Measurements from ENCODE around the gene SH2D7. TPM values are rescaled to one million over a fixed set of nuclear protein-coding genes. Genes with fewer than 3 reads are reported as not detected.

Gene SH2D7
- total and polyA plus RNA-seq, 2 donors (not counting 3 experiments of a cell fraction or from before 2014, with no cell fraction given) = not detected

- BruUV-seq (replicated peaks) = no TSS peak
- no peaks in the 10 kb centered on the region for H3K9me1 ChIP-seq (replicated peaks; ENCODE audit: control insufficient read depth, extremely low read depth, insufficient read depth, low read length)
- H3K79me2 ChIP-seq (ENCODE audit: control insufficient read depth, insufficient read depth, low read length) = no peaks in the 10 kb centered on the region
- dilution Hi-C loops (cut with MboI; ENCODE audit: extremely low pct_ligation_motif_present, low sequenced_read_pairs) (no loop called here), intact Hi-C loops (cut with micrococcal nuclease) (loop anchor here (1.0 to 2.0 kb wide), 6 partner anchors 32 to 198 kb away; partner anchors contain the start of gene TBC1D2B)
- H3K9ac ChIP-seq (replicated peaks; ENCODE audit: extremely low read depth, insufficient read depth, low read length) = no peak overlapping the region
- H3K36me3 ChIP-seq (ENCODE audit: control insufficient read depth in 2 of 2, extremely low read depth in 1 of 2, insufficient read depth in 2 of 2, low read length in 2 of 2) = no peaks in the 10 kb centered on the region
- FAIRE-seq (peak; percentile 89), DNase-seq (ENCODE audit: low read depth, low spot score) (peak; percentile 82)
- CTCF ChIA-PET = interaction anchor here (0.6 to 11.2 kb wide), 62 partner anchors 9 to 432 kb away, joined by 3 to 273 read pairs (median 6); partner anchors contain the start of genes ACSBG1, CIB2, IDH3A and PSMA4
- H3K9me3 ChIP-seq (replicated peaks; ENCODE audit: control insufficient read depth, insufficient read depth, low read length) = no peaks in the 10 kb centered on the region
- H4K20me1 ChIP-seq (replicated peaks; ENCODE audit: control insufficient read depth, extremely low read depth, insufficient read depth, low read length) = no peaks in the 10 kb centered on the region
- no peak overlapping the region for H3K4me3 ChIP-seq (replicated peaks in 1 of 3; ENCODE audit: insufficient read depth in 1 of 3, low read depth in 1 of 3, low read length in 3 of 3)
- no peak overlapping the region for H3K27ac ChIP-seq (ENCODE audit: insufficient read depth, low read depth, low read length)
- POLR2A ChIA-PET = interaction anchor here (1.1 kb wide), 1 partner anchor 103 kb away, joined by 3 read pairs; no protein-coding TSS in a partner anchor
- H3K4me2 ChIP-seq (ENCODE audit: insufficient read depth, low read length) = no peak overlapping the region
- H3K4me1 ChIP-seq (ENCODE audit: control insufficient read depth, extremely low read depth, insufficient read depth, low read length) = peaks cover 16% of the 10 kb centered on the region
- H2AFZ ChIP-seq (ENCODE audit: low read depth, low read length) = no peak overlapping the region
- TF ChIP-seq MAX (IDR thresholded peaks at IDR 0.05; ENCODE audit: insufficient read depth, insufficient read length) (peak; percentile 28), EZH2 (IDR thresholded peaks at IDR 0.05; ENCODE audit: borderline replicate concordance, low read depth, low read length, severe bottlenecking) (no peak), CTCF (IDR thresholded peaks at IDR 0.05; ENCODE audit: extremely low read depth in 1 of 2, insufficient read depth in 1 of 2, low read depth in 1 of 2, low read length in 2 of 2) (peak; percentile 94 to 96)
- H3K27me3 ChIP-seq (ENCODE audit: control insufficient read depth in 2 of 2, insufficient read depth in 2 of 2, low read length in 2 of 2) = no peaks in the 10 kb centered on the region
These were observed 16.1 kb downstream of the SH2D7 start for GRCh38 chr15:78108300-78109084.
